Measurements from ENCODE around the gene GINS2. TPM values are rescaled to one million over a fixed set of nuclear protein-coding genes. Genes with fewer than 3 reads are reported as not detected.
A peak's percentile ranks its signal among the peaks of the same experiment; 100 is the strongest.

The GINS2 gene
- total RNA-seq, 3 donors from 2014 or later, result 1.2 to 11.8 (median 5.4) TPM

- Histone ChIP-seq H3K9me3 (no peaks in the 10 kb centered on the region), H3K4me1 (ENCODE audit: low read depth) (peaks cover 51% of the 10 kb centered on the region), H3K4me3 (no peak overlapping the region), H3K36me3 (ENCODE audit: low read depth) (no peaks in the 10 kb centered on the region)
- ATAC-seq (no peak), DNase-seq (no peak)
- TF ChIP-seq, protein P1, sequence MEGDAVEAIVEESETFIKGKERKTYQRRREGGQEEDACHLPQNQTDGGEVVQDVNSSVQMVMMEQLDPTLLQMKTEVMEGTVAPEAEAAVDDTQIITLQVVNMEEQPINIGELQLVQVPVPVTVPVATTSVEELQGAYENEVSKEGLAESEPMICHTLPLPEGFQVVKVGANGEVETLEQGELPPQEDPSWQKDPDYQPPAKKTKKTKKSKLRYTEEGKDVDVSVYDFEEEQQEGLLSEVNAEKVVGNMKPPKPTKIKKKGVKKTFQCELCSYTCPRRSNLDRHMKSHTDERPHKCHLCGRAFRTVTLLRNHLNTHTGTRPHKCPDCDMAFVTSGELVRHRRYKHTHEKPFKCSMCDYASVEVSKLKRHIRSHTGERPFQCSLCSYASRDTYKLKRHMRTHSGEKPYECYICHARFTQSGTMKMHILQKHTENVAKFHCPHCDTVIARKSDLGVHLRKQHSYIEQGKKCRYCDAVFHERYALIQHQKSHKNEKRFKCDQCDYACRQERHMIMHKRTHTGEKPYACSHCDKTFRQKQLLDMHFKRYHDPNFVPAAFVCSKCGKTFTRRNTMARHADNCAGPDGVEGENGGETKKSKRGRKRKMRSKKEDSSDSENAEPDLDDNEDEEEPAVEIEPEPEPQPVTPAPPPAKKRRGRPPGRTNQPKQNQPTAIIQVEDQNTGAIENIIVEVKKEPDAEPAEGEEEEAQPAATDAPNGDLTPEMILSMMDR (IDR thresholded peaks at IDR 0.05), result no peak
- intact Hi-C loops (cut with DNase I, micrococcal nuclease), result no loop called here
These were observed 45.9 kb downstream of the GINS2 start for GRCh38 chr16:85642762-85643358.

- H3K36me3 ChIP-seq (ENCODE audit: low read depth), result no peaks in the 10 kb centered on the region
- TF ChIP-seq, protein P1 (IDR thresholded peaks at IDR 0.05), result no peak
- DNase-seq, result peak; percentile 75 to 81 (median 81)
- intact Hi-C loops (cut with DNase I, micrococcal nuclease), result no loop called here
- H3K4me1 ChIP-seq (ENCODE audit: low read depth), result peaks cover 51% of the 10 kb centered on the region
- ATAC-seq, result peak; percentile 75
- H3K4me3 ChIP-seq, result no peak overlapping the region
- no peaks in the 10 kb centered on the region for H3K9me3 ChIP-seq
These were observed 47.0 kb downstream of the GINS2 start for GRCh38 chr16:85641776-85642176.

DNA sequence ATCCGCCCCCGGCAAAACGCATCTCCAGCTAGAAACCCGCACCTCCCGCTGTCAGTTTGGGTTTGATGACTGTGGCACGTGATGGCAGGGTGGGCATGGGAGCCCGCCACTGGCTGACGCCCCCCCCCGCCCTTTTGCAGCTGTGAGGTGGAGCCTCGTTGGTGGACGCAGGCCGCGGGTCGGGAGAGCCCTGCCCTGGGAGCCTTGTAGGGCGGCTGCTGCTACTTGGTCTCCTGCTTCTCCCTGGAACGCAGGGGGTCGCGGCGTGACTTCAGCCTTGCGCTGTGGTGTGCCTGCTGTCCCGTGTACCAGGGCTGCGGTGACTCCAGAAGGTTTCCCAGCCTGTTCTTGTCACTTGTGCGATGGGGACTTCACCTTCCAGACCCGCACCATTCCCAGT lies 47.4 kb downstream of the GINS2 start:
- Histone ChIP-seq H3K4me1 (ENCODE audit: low read depth) (peaks cover 51% of the 10 kb centered on the region), H3K36me3 (ENCODE audit: low read depth) (no peaks in the 10 kb centered on the region), H3K4me3 (no peak overlapping the region), H3K9me3 (no peaks in the 10 kb centered on the region)
- intact Hi-C loops (cut with DNase I, micrococcal nuclease), result no loop called here
- ATAC-seq, result no peak
- no peak for DNase-seq
- TF ChIP-seq, protein P1 (IDR thresholded peaks at IDR 0.05), result no peak

- intact Hi-C loops (cut with DNase I, micrococcal nuclease), result no loop called here
- Histone ChIP-seq H3K9me3 (no peaks in the 10 kb centered on the region), H3K4me1 (ENCODE audit: low read depth) (peaks cover 49% of the 10 kb centered on the region), H3K36me3 (ENCODE audit: low read depth) (no peaks in the 10 kb centered on the region), H3K4me3 (no peak overlapping the region)
- no peak for ATAC-seq
- TF ChIP-seq, protein P1 (IDR thresholded peaks at IDR 0.05), result no peak
- DNase-seq, result no peak
These were observed 48.2 kb downstream of the GINS2 start for GRCh38 chr16:85640585-85640984.

DNA sequence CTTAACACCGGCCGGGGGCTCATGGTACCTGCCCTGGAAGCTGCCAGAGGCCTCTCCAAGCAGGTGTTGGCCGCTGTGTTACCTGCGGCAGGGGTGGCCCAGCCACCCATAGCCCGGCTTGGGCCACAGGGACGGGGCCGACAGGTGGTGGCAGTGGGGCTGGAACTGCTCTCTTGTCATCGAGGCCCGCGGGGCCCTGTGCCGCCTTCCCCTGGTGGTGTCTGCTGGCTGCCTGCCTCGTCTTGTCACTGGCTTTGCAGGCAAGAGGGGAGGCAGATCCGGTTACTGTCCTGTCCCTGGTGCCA lies 48.5 kb downstream of the GINS2 start:
- TF ChIP-seq, protein P1 (IDR thresholded peaks at IDR 0.05), result no peak
- Histone ChIP-seq H3K4me3 (no peak overlapping the region), H3K4me1 (ENCODE audit: low read depth) (peaks cover 45% of the 10 kb centered on the region), H3K36me3 (ENCODE audit: low read depth) (no peaks in the 10 kb centered on the region), H3K9me3 (no peaks in the 10 kb centered on the region)
- ATAC-seq (no peak), DNase-seq (no peak)
- intact Hi-C loops (cut with DNase I, micrococcal nuclease), result no loop called here

Measured in mucosa of descending colon (tissue), 3 donors.